ENCODE results near the gene KRTAP4-6. TPM values are rescaled to one million over a fixed set of nuclear protein-coding genes. Genes with fewer than 3 reads are reported as not detected.

KRTAP4-6 gene
- total and polyA plus RNA-seq, 2 of the 8 experiments (the other 6 are each of a cell fraction or from before 2014, with no cell fraction given) = not detected

DNA sequence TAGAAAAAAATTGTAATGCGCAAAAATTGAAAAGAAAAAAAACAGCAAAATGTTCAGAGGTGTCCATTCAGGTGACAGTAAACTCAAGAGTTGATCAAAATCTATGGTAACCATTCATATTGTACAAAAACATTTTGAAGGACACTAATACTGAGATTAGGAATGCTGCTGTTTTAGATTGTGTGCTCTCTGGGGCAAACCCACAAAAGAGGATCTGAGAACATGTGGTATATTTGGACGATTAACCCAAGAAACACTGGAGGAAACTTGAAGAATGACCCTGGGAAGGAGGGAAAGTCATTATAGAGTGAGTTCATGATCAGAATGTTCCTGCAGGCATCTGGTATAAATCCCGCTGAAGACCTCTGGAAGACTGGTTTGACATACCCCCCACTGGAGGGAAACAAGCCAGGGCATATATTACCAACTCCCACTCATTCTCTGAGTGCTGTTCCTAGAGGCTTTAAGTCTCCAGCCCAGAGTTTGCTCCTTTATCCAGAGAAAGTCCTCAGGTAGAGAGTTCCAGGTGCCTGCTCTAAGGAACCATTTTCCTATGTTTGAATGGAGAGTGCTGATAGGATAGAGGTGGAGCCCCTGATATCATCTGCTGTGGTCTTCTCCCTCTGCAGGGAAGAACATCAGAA lies 36.5 kb upstream of the KRTAP4-6 start:
- H2BK20ac ChIP-seq (ENCODE audit: low read length) = no peak overlapping the region
- H3K56ac ChIP-seq (replicated peaks; ENCODE audit: insufficient read length, low read depth, low read length) = no peak overlapping the region
- H4K5ac ChIP-seq (ENCODE audit: insufficient read length, low read depth, low read length) = no peak overlapping the region
- no peaks in the 10 kb centered on the region for H3K36me3 ChIP-seq (ENCODE audit: control insufficient read depth in 2 of 4, insufficient read depth in 4 of 4, low read length in 3 of 4)
- no peak overlapping the region for H3K18ac ChIP-seq (ENCODE audit: extremely low read depth, low read length)
- FAIRE-seq (no peak), DNase-seq (ENCODE audit: low read depth in 1 of 2, low spot score in 2 of 2) (no peak)
- H3K4me3 ChIP-seq (ENCODE audit: extremely low read depth in 1 of 4, insufficient read depth in 2 of 4, low read depth in 3 of 4, low read length in 4 of 4) = no peak overlapping the region
- no peak overlapping the region for H2AK5ac ChIP-seq (ENCODE audit: low read depth, low read length)
- no peak overlapping the region for H4K91ac ChIP-seq (replicated peaks; ENCODE audit: insufficient read length, low read length)
- H3K23ac ChIP-seq (ENCODE audit: insufficient read length) = no peak overlapping the region
- no peak overlapping the region for H2BK15ac ChIP-seq (ENCODE audit: low read length)
- no peaks in the 10 kb centered on the region for H3K79me1 ChIP-seq (ENCODE audit: low read depth, low read length)
- H3K14ac ChIP-seq (ENCODE audit: insufficient read length) = no peak overlapping the region
- H2BK12ac ChIP-seq (ENCODE audit: low read depth, low read length) = no peak overlapping the region
- no peaks in the 10 kb centered on the region for H3K23me2 ChIP-seq (ENCODE audit: low read depth, low read length)
- 91% methylated on average over 3 of the region's 3 CpGs; no CpG with 5 or more reads in 1 of the 2 experiments for WGBS, 2 experiments (ENCODE audit: extremely low coverage in 1 of 2, insufficient coverage in 1 of 2, insufficient read length in 1 of 2, insufficient replicate concordance in 2 of 2, low coverage in 1 of 2, low lambda C conversion rate in 2 of 2, missing lambda C conversion rate in 1 of 2)
- H3K27me3 ChIP-seq (replicated peaks in 1 of 4; ENCODE audit: control insufficient read depth in 3 of 4, extremely low read depth in 1 of 4, insufficient read depth in 3 of 4, low read length in 3 of 4) = no peaks in the 10 kb centered on the region
- no peaks in the 10 kb centered on the region for H3K4me1 ChIP-seq (replicated peaks in 1 of 4; ENCODE audit: control insufficient read depth in 3 of 4, insufficient read depth in 4 of 4, low read length in 3 of 4)
- H3K79me2 ChIP-seq (ENCODE audit: control insufficient read depth in 1 of 2, insufficient read depth in 2 of 2, low read length in 2 of 2) = no peaks in the 10 kb centered on the region
- no peaks in the 10 kb centered on the region for H3K9me3 ChIP-seq (ENCODE audit: insufficient read depth in 2 of 2, low read depth in 1 of 2, low read length in 1 of 2)
- CTCF ChIA-PET (ENCODE audit: partially characterized antibody) = interaction anchor here (0.7 to 0.8 kb wide), 2 partner anchors 147 to 151 kb away, joined by 3 read pairs; no protein-coding TSS in a partner anchor
- H4K20me1 ChIP-seq (replicated peaks in 1 of 2; ENCODE audit: control insufficient read depth in 1 of 2, insufficient read depth in 2 of 2, low read length in 2 of 2) = no peaks in the 10 kb centered on the region
- H2AFZ ChIP-seq (ENCODE audit: low read length) = no peak overlapping the region
- no peak overlapping the region for H2BK5ac ChIP-seq (ENCODE audit: low read depth, low read length)
- no peak overlapping the region for H2BK120ac ChIP-seq (replicated peaks; ENCODE audit: low read depth, low read length)
- H3K4me2 ChIP-seq (ENCODE audit: insufficient read depth in 1 of 2, low read depth in 2 of 2, low read length in 2 of 2) = no peak overlapping the region
- no peak overlapping the region for H4K8ac ChIP-seq (ENCODE audit: extremely low read depth, insufficient read depth, low read length)
- no peak overlapping the region for H3K27ac ChIP-seq (ENCODE audit: low read depth, low read length)
- POLR2A ChIA-PET (ENCODE audit: partially characterized antibody) = no interaction called here
- no peak overlapping the region for H3K9ac ChIP-seq (replicated peaks in 1 of 4; ENCODE audit: extremely low read depth in 1 of 4, low read depth in 3 of 4, low read length in 3 of 4)
- no peak overlapping the region for H3K4ac ChIP-seq (replicated peaks; ENCODE audit: insufficient read length, low read depth, low read length)
- TF ChIP-seq POLR2A (IDR thresholded peaks at IDR 0.05; ENCODE audit: control extremely low read depth in 1 of 2, low read depth in 2 of 2, low read length in 2 of 2) = no peak
- no peak for TF ChIP-seq CBX5 (IDR thresholded peaks at IDR 0.05; ENCODE audit: low read depth, low read length)
- no peak for TF ChIP-seq SP4 (IDR thresholded peaks at IDR 0.05; ENCODE audit: low read length)
- no peak for TF ChIP-seq SUZ12 (IDR thresholded peaks at IDR 0.05; ENCODE audit: low read length)
- TF ChIP-seq SIX5 (IDR thresholded peaks at IDR 0.05; ENCODE audit: low read depth, low read length) = no peak
- TF ChIP-seq RBBP5 (IDR thresholded peaks at IDR 0.05; ENCODE audit: borderline replicate concordance, low read depth, low read length) = no peak
- TF ChIP-seq SRF (IDR thresholded peaks at IDR 0.05; ENCODE audit: low read depth, low read length) = no peak
- TF ChIP-seq RAD21 (IDR thresholded peaks at IDR 0.05 in 1 of 2, conservative IDR thresholded peaks at IDR 0.05 in 1 of 2; ENCODE audit: low read depth in 2 of 2, low read length in 2 of 2) = no peak
- no peak for TF ChIP-seq SIN3A (conservative IDR thresholded peaks at IDR 0.05 in 1 of 2, IDR thresholded peaks at IDR 0.05 in 1 of 2; ENCODE audit: low read depth in 1 of 2, low read length in 2 of 2)
- TF ChIP-seq MAFK (IDR thresholded peaks at IDR 0.05; ENCODE audit: low read depth, low read length) = no peak
- TF ChIP-seq SP2 (IDR thresholded peaks at IDR 0.05; ENCODE audit: low read length) = no peak
- no peak for TF ChIP-seq EGR1 (IDR thresholded peaks at IDR 0.05; ENCODE audit: borderline replicate concordance, low read depth, low read length)
- TF ChIP-seq ZNF274 (IDR thresholded peaks at IDR 0.05; ENCODE audit: borderline replicate concordance, extremely low read depth, low read length) = no peak
- TF ChIP-seq GABPA (IDR thresholded peaks at IDR 0.05; ENCODE audit: borderline replicate concordance, insufficient read depth, low read length) = no peak

Measured in H1 (cell line).